PC-3 (cell line): ENCODE measurements around the gene SFXN4. TPM values are rescaled to one million over a fixed set of nuclear protein-coding genes. Genes with fewer than 3 reads are reported as not detected.
"Not testable (repeated sequence)": the region's sequence is repeated elsewhere in the genome, so short reads cannot be mapped to it uniquely, and the experiment has no call there.

Experiments used
- ATAC-seq: fragments of 200-7000 bp; cut with Tn5 transposase; 2 replicates; pipeline ENCODE4 v1.9.1; 2020; ENCODE audit warnings: mild to moderate bottlenecking, moderate library complexity
- BruUV-seq: library from RNA; stranded (reverse); fragments of 400-500 nt; replicated peaks from 2 replicates; lab custom pipeline; 2021; lab: Mats Ljungman, UMichigan
- CTCF ChIA-PET: fragments of 300-600 bp; sonication (Branson Sonifier 250); formaldehyde crosslinking; loops from one replicate; lab custom pipeline; 2022; ENCODE audit warnings: antibody characterized with exemption; lab: Charles Lee
- POLR2A ChIA-PET: fragments of 300-600 bp; sonication (Branson Sonifier 250); formaldehyde crosslinking; loops from one replicate; lab custom pipeline; 2022; ENCODE audit warnings: antibody characterized with exemption; ENCODE audit not compliant: unreplicated experiment; lab: Charles Lee
- DNase-seq: peaks from one replicate; pipeline ENCODE4 v3.0.0-alpha.2; 2015
- H2AFZ ChIP-seq: fragments of 300-600 bp; sonication (generic); 2 replicates; pipeline ENCODE4 v1.6.0; 2016; ENCODE audit warnings: antibody characterized with exemption, low read length
- H3F3A ChIP-seq: fragments of 300-600 bp; sonication (generic); one replicate; pipeline ENCODE4 v1.6.0; 2017; ENCODE audit warnings: antibody characterized with exemption, low read length, control low read depth, mild to moderate bottlenecking; ENCODE audit not compliant: unreplicated experiment
- H3K27ac ChIP-seq: fragments of 300-600 bp; sonication (generic); 2 replicates; pipeline ENCODE4 v1.5.1; 2016; ENCODE audit warnings: mild to moderate bottlenecking, low read length
- H3K27me3 ChIP-seq: fragments of 300-600 bp; sonication (generic); 2 replicates; pipeline ENCODE4 v1.6.1; 2016; ENCODE audit warnings: low read length, mixed read lengths
- H3K36me3 ChIP-seq: fragments of 300-600 bp; sonication (generic); 2 replicates; pipeline ENCODE4 v1.6.1; 2016; ENCODE audit warnings: low read depth, mixed run types, low read length, mixed read lengths
- H3K4me1 ChIP-seq: fragments of 300-600 bp; sonication (generic); 2 replicates; pipeline ENCODE4 v1.5.1; 2016; ENCODE audit warnings: low read length; ENCODE audit not compliant: insufficient read depth
- H3K4me2 ChIP-seq: fragments of 300-600 bp; sonication (generic); 2 replicates; pipeline ENCODE4 v1.6.0; 2016; ENCODE audit warnings: low read length
- H3K4me3 ChIP-seq: fragments of 300-600 bp; sonication (generic); 2 replicates; pipeline ENCODE4 v1.5.1; 2016; ENCODE audit warnings: mild to moderate bottlenecking, low read length, mixed read lengths
- H3K79me2 ChIP-seq: fragments of 300-600 bp; sonication (generic); 2 replicates; pipeline ENCODE4 v1.6.1; 2017; ENCODE audit warnings: low read length, mixed read lengths
- H3K9ac ChIP-seq: fragments of 300-600 bp; sonication (generic); 2 replicates; pipeline ENCODE4 v1.6.0; 2016; ENCODE audit warnings: mild to moderate bottlenecking, low read length
- H3K9me2 ChIP-seq: fragments of 300-600 bp; sonication (generic); replicated peaks from 2 replicates; pipeline ENCODE4 v1.6.1; 2016; ENCODE audit warnings: mixed run types, low read length, mixed read lengths
- H3K9me3 ChIP-seq: fragments of 300-600 bp; sonication (generic); 2 replicates; pipeline ENCODE4 v1.6.1; 2016; ENCODE audit warnings: low read length, mixed read lengths
- H4K20me1 ChIP-seq: fragments of 300-600 bp; sonication (generic); 2 replicates; pipeline ENCODE4 v1.6.1; 2016; ENCODE audit warnings: low read length, mixed read lengths
- CTCF ChIP-seq: fragments of 300-600 bp; sonication (generic); conservative IDR thresholded peaks from 2 replicates; pipeline ENCODE4 v1.5.1; 2017; ENCODE audit warnings: antibody characterized with exemption, low read depth, mild to moderate bottlenecking, low read length
- EZH2 ChIP-seq: fragments of 300-600 bp; sonication (generic); IDR thresholded peaks from one replicate; pipeline ENCODE4 v1.6.1; 2017; ENCODE audit warnings: antibody characterized with exemption, mild to moderate bottlenecking, low read length; ENCODE audit not compliant: unreplicated experiment
- EZH2phosphoT487 ChIP-seq: fragments of 300-600 bp; sonication (generic); IDR thresholded peaks from 2 replicates; pipeline ENCODE4 v1.6.1; 2018; ENCODE audit warnings: mild to moderate bottlenecking, antibody characterized with exemption, low read length, borderline replicate concordance
- intact Hi-C: fragments of 100-400 bp; cut with micrococcal nuclease; formaldehyde crosslinking; loops from 2 replicates; pipeline ENCODE4 v1.9.0; 2023
- total RNA-seq: library from RNA; depleted of rRNA; stranded (reverse); fragments of >200 nt; gene quantifications from 2 replicates; pipeline ENCODE4 v1.2.3, GENCODE V29; 2014

The SFXN4 gene
- total RNA-seq, 1 experiment from 2014 or later: 32.8 TPM

GRCh38 chr10:119159332-119159731 is 6.2 kb downstream of the SFXN4 start:
- intact Hi-C loops: no loop called here
- Histone ChIP-seq H3K4me3 (no peak overlapping the region), H3F3A (peaks cover 5% of the 10 kb centered on the region), H2AFZ (no peak overlapping the region), H3K27me3 (no peaks in the 10 kb centered on the region), H3K79me2 (peaks cover 2% of the 10 kb centered on the region; the same call in 1 of the 2 replicates), H4K20me1 (no peaks in the 10 kb centered on the region), H3K4me2 (no peak overlapping the region), H3K27ac (no peak overlapping the region), H3K9me2 (no peaks in the 10 kb centered on the region), H3K4me1 (peaks cover 3% of the 10 kb centered on the region; the same call in 1 of the 2 replicates), H3K9ac (no peak overlapping the region), H3K36me3 (peaks cover 6% of the 10 kb centered on the region; the same call in 1 of the 2 replicates), H3K9me3 (no peaks in the 10 kb centered on the region)
- no peak for TF ChIP-seq EZH2
- no peak for TF ChIP-seq CTCF
- no peak for TF ChIP-seq EZH2phosphoT487
- BruUV-seq: no TSS peak
- ChIA-PET CTCF (no interaction called here), POLR2A (no interaction called here)
- no peak for ATAC-seq
- DNase-seq: no peak

- H3K9me3 ChIP-seq: no peaks in the 10 kb centered on the region
- H3K27ac ChIP-seq: no peak overlapping the region
- H3K9ac ChIP-seq: no peak overlapping the region
- no TSS peak for BruUV-seq
- no peak overlapping the region for H3K4me2 ChIP-seq
- peaks cover 6% of the 10 kb centered on the region; the same call in 1 of the 2 replicates for H3K36me3 ChIP-seq
- no peak overlapping the region for H2AFZ ChIP-seq
- no peaks in the 10 kb centered on the region for H3K79me2 ChIP-seq
- H4K20me1 ChIP-seq: no peaks in the 10 kb centered on the region
- DNase-seq (no peak), ATAC-seq (no peak)
- no peaks in the 10 kb centered on the region for H3K4me1 ChIP-seq
- ChIA-PET POLR2A (no interaction called here), CTCF (no interaction called here)
- no peaks in the 10 kb centered on the region for H3F3A ChIP-seq
- H3K9me2 ChIP-seq: no peaks in the 10 kb centered on the region
- intact Hi-C loops: no loop called here
- no peak overlapping the region for H3K4me3 ChIP-seq
- no peak for TF ChIP-seq CTCF
- TF ChIP-seq EZH2: no peak
- TF ChIP-seq EZH2phosphoT487: no peak
- H3K27me3 ChIP-seq: no peaks in the 10 kb centered on the region
Measured at GRCh38 chr10:119153661-119154060, 11.9 kb downstream of the SFXN4 start.

DNA sequence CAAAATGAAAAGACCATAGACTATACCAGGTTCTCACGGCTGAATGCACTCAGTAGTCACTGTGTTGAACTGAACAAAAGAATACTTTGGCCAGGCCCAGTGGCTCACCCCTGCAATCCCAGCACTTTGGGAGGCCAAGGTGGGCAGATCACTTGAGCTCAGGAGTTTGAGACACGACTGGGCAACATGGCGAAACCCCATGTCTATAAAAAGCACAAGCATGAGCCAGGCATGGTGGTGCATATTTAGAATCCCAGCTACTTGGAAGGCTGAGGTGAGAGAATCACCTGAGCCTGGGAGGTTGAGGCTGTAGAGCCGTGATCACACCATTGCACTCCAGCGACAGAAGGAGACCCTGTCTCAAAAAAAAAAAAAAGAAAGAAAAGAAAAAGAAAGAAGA is 12.5 kb downstream of the SFXN4 start:
- CTCF ChIA-PET: no interaction called here

DNA sequence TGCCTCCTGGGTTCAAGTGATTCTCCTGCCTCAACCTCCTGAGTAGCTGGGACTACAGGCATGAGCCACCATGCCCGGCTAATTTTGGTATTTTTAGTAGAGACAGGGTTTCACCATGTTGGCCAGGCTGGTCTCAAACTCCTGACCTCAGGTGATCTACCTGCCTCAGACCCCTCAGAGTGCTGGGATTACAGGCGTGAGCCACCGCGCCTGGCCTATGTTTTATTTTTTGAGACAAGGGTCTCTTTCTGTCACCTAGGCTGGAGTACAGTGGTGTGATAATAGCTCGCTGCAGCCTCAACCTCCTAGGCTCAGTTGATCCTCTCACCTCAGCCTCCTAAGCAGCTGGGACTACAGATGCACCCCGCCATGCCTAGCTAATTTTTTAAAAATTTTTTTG is 13.9 kb downstream of the SFXN4 start:
- DNase-seq, H3K4me1 ChIP-seq, POLR2A ChIA-PET, ATAC-seq, H3K36me3 ChIP-seq, H3K4me3 ChIP-seq, H3F3A ChIP-seq, H3K9ac ChIP-seq, H3K27ac ChIP-seq, intact Hi-C loops, H3K79me2 ChIP-seq, BruUV-seq, H3K27me3 ChIP-seq, H4K20me1 ChIP-seq, H3K9me3 ChIP-seq, H2AFZ ChIP-seq, H3K9me2 ChIP-seq, CTCF ChIA-PET, H3K4me2 ChIP-seq: not testable (repeated sequence)

More for the DNA sequence above, 12.5 kb downstream of the SFXN4 start:
- intact Hi-C loops: no loop called here
- Histone ChIP-seq H3K27me3 (no peaks in the 10 kb centered on the region), H4K20me1 (no peaks in the 10 kb centered on the region), H3K9me2 (no peaks in the 10 kb centered on the region), H3K9ac (no peak overlapping the region), H3K79me2 (no peaks in the 10 kb centered on the region), H3K27ac (no peak overlapping the region), H3F3A (no peaks in the 10 kb centered on the region), H3K36me3 (peaks cover 6% of the 10 kb centered on the region; the same call in 1 of the 2 replicates), H3K9me3 (no peaks in the 10 kb centered on the region), H3K4me3 (no peak overlapping the region), H3K4me2 (no peak overlapping the region), H3K4me1 (no peaks in the 10 kb centered on the region), H2AFZ (no peak overlapping the region)
- no TSS peak for BruUV-seq
- TF ChIP-seq EZH2 (no peak), EZH2phosphoT487 (no peak), CTCF (no peak)
- POLR2A ChIA-PET: no interaction called here
- no peak for DNase-seq
- ATAC-seq: no peak
